Measurements from ENCODE around the gene SGCA.

SGCA gene

GRCh38 chr17:50165867-50166517, at the start of gene SGCA:
Gene SGCA (plus strand): TSS chr17:50166005. CDS start chr17:50166041, 36 bp downstream.
- no peak for DNase-seq (ENCODE audit: low read depth, low spot score)

- DNase-seq (ENCODE audit: low read depth, low spot score), result no peak
Observed at GRCh38 chr17:50117202-50118051, 48.4 kb upstream of the SGCA start.

GRCh38 chr17:50118076-50118827, 47.6 kb upstream of the SGCA start:
- no peak for DNase-seq (ENCODE audit: low read depth, low spot score)

- DNase-seq (ENCODE audit: low read depth, low spot score), result no peak
Observed at GRCh38 chr17:50118828-50119218, 47.0 kb upstream of the SGCA start.

- DNase-seq (ENCODE audit: low read depth, low spot score), result no peak
Observed at GRCh38 chr17:50120475-50121253, 45.1 kb upstream of the SGCA start.

GRCh38 chr17:50122945-50123344, 42.9 kb upstream of the SGCA start:
- DNase-seq (ENCODE audit: low read depth, low spot score), result no peak

GRCh38 chr17:50123649-50124349, 42.0 kb upstream of the SGCA start:
- DNase-seq (ENCODE audit: low read depth, low spot score), result no peak

- no peak for DNase-seq (ENCODE audit: low read depth, low spot score)
Observed at GRCh38 chr17:50125420-50125997, 40.3 kb upstream of the SGCA start.

GRCh38 chr17:50127697-50128361, 38.0 kb upstream of the SGCA start:
- DNase-seq (ENCODE audit: low read depth, low spot score), result no peak

- DNase-seq (ENCODE audit: low read depth, low spot score), result no peak
Observed at GRCh38 chr17:50128441-50129352, 37.1 kb upstream of the SGCA start.

- no peak for DNase-seq (ENCODE audit: low read depth, low spot score)
Observed at GRCh38 chr17:50129353-50129727, 36.5 kb upstream of the SGCA start.

GRCh38 chr17:50129728-50130558, 35.9 kb upstream of the SGCA start, which contains the start of gene SAMD14:
Gene SAMD14 (minus strand): TSS chr17:50130160. CDS start chr17:50124959, 5,201 bp downstream.
- no peak for DNase-seq (ENCODE audit: low read depth, low spot score)

GRCh38 chr17:50130559-50131305, 35.1 kb upstream of the SGCA start:
- no peak for DNase-seq (ENCODE audit: low read depth, low spot score)

GRCh38 chr17:50132104-50132794, 33.6 kb upstream of the SGCA start:
- DNase-seq (ENCODE audit: low read depth, low spot score), result no peak

GRCh38 chr17:50133028-50133768, 32.6 kb upstream of the SGCA start:
- no peak for DNase-seq (ENCODE audit: low read depth, low spot score)

GRCh38 chr17:50133769-50134099, 32.1 kb upstream of the SGCA start:
- DNase-seq (ENCODE audit: low read depth, low spot score), result no peak

All from smooth muscle cell of the brain vasculature (primary cell).